HG03060 (cell line): ENCODE data around the gene RGS18.
"Not testable (repeated sequence)": the region's sequence is repeated elsewhere in the genome, so short reads cannot be mapped to it uniquely, and the experiment has no call there.

Experiments
- ATAC-seq: cut with Tn5 transposase; IDR thresholded peaks from one replicate; pipeline ENCODE4 v1.9.1; 2021; ENCODE audit warnings: low read depth, moderate number of reproducible peaks; ENCODE audit not compliant: unreplicated experiment

The RGS18 gene

DNA sequence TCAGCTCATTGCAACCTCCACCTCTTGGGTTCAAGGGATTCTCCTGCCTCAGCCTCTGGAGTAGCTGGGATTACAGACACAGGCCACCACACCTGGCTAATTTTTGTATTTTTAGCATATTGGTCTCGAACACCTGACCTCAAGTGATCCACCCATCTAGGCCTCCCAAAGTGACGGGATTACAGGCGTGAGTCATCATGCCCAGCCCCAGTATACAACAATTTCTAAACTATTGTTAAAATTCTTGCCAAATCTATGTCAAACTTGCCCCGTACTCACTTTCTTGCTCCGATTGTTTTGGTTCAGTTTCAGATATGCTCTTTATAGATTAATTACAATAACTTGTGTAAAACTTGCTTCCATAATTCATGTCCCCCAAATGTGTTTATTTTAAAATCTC lies 4.1 kb downstream of the RGS18 start:
- no peak for ATAC-seq

DNA sequence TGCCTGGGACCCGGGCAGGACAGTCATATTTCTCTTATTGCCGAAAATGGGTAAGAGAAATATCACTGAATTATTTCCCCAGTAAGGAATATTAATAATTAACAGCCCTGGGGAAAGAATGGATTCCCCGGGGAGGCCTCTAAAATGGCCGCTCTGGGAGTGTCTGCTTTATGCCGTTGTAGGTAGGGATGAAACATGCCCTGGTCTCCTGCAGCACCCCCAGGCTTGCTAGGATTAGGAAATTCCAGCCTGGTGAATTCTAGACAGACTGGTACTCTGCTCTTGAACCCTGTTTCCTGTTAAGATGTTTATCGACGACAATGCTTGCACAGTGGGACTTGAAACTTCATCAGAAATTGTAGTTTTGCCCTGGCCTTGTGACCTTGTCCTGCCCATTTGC lies 6.7 kb downstream of the RGS18 start:
- ATAC-seq = not testable (repeated sequence)

DNA sequence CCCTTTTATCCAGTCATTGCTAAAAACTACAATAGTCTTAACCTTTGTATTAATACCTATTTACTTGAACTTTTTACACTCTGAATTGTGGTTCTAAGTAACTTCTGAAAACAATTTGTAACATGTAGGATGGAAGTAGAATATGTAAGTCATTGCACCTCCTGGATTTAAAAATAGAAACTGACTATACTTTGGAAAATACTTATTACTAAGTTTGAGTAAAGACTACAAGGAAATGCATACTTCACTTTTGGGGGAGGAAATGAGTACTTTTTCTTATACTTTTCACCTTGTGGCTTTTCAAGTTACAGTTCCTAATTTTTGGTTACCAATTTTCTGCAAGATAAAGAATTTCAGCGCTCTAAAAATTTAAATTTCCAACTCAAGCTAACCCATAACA lies 8.7 kb downstream of the RGS18 start:
- no peak for ATAC-seq

DNA sequence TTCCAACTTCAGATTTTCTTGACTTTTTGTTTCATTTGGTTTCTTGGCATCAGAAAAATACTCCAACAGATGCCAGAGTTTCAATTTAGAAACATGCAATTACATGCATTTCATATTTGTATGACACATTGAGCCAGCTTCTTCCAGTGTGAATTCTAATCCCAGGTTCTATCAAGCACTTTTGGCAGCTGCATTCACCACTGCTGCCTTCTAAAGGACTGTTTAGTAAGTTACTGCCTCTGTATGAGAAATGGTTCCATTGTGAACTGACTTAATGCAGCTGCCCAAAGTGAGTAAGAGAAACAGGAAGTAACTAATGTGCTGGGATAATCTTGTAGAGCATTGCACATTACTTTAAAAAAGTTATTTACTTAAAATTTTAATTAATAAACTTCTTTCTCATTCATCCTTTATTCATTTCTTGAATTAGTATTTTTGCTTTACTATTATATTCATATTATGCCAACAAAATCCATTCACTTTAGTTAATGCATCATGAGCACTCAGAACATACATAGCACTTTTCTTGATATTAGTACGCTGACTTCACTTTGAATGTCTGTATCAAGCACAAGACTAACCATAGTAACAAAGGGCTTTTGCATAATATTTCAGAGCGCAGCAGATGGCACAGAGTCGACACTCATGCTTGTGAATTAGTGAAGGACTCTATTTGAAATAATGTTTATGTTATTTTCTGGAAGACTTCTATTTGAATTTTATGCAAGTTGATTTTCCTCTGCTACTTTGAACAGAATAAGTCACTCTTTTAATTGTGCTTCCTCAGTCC lies 9.8 kb downstream of the RGS18 start:
- no peak for ATAC-seq

DNA sequence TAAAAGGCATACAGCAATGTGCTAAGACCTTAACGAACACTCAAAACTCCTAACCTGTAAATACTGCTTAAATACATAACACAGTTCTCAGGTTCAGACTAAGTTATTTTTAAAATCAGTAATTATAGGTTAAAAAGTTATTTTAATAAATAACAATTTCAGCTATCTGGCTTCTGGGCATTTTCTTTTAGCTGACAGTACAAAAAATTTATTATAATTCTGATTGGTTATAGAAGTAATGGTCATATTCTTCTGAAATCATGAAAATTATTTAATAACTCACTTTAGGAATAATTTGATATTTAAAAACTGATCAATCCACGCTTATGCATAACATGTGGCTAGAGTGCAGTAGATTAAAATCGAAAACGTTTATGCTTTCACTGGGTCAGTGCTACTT lies 10.7 kb downstream of the RGS18 start:
- no peak for ATAC-seq

DNA sequence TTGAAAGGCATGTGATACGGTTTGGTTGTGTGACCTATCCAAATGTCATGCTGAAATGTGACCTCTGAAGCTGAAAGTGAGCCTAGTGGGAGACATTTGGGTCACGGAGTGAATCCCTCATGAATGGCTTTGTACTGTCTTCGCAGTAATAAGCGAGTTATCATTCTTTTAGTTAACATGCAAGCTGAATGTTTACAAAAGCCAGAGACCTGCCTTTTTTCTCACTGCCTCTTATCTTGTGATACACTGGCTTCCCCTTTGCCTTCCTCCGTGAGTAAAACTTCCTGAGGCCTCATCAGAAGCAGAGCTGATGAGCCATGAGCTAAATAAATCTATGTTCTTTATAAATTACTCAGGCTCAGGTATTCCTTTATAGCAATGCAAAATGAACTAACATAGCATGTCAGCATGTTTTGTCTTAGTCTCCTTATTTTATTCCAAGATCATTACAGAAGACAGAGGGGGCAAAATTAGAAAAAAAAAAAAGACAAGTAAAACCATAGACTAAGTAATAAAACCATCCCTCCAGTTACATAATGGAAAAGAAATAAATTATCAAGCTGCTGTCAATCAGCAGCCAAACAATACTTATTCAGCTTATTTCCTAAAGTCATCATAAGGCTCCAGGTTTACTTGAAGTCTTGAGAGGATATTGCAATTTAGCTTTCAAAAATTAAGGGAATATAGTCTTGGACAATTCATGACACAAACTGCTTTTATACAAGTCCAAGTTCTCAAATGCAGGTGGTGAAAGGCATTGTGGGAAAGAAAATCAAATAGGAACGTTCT lies 12.1 kb downstream of the RGS18 start:
- ATAC-seq = no peak

DNA sequence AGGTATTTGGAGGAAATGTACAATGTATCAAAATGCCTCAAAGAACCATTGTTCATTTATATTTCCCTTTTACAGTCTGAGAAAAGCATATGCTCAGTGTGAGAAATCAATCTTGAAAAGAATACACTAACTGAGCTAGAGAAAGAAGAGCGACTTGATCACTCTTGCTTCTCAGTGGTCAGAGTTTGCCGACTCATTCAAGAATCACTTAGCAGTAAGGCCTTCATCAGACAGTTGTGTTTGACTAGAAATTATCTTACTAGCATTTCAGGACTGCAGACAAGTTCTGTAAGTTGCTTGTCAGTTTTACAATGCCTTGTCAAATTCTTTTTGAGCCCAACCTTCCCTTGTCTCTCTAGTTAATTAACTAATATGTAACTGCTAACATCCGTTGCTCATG lies 12.9 kb downstream of the RGS18 start:
- no peak for ATAC-seq

DNA sequence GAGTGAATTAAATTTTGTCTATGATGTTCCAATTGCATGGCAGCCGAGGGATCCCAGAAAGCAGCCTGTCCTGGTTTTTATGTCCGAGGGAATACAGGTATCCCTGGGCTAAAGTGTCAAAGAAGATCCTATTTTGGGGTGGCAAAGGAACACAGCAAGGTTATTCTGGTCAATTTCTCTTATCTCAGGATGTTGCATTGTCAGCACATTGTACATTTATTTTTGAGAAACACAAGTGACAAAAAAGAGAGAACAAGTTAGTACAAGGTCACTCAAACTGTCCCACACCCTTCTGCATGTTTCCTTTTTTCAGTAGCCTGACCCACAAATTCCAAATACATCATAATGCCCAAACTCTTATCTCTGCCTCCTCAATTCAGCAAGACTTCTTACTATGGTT lies 17.7 kb downstream of the RGS18 start:
- ATAC-seq = no peak

DNA sequence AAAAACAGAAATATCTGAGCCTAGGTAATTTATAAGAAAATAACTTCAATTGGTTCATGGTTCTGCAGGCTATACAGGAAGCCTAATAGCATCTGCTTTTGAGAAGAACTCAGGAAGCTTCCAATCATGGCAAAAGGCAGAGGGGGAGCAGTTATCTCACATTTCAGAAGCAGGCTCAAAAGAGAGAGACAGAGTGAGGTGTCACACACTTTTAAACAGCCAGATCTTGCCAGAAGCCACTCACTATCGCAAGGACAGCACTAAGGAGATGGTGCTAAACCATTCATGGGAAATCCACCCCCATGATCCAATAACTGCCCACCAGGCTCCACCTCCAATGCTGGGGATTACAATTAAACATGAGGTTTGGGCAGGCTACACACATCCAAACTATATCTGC lies 25.5 kb downstream of the RGS18 start:
- ATAC-seq = no peak

DNA sequence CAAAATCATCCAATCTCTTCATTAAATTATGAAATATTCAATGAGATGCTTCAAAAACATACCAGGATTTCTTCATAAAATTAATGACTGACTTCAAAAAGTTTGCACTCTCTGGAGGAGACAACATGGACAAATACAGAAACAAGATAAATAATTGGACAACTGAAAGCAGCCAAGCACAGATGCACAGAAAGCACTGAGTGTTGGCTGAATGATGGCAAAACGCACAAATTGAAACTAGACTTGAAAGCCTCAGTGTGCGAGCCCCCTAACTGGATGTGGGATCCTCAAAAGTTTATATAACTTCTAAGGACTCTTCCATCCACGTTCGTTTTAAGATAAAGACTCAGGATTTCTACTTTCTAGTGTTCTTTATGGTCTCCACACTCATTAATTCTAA lies 27.9 kb downstream of the RGS18 start:
- ATAC-seq = no peak

DNA sequence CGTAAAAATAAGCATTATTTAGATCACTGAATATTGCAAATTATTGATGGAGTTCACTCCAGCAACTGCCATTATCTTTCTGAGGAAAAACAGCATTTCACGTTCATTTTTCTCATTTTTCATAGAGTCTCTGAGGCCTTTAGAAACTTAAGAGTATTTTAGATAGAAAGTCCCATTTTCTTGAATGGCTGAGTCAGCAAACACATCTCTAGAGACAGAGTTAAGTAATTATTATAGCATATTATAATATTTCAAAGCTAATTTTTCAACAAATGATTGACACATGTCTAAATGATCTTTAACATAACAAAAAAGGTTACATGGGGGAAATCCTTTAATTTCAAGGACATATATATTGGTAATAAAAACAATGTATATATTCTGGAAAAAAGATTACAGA lies 31.8 kb downstream of the RGS18 start:
- ATAC-seq = no peak

DNA sequence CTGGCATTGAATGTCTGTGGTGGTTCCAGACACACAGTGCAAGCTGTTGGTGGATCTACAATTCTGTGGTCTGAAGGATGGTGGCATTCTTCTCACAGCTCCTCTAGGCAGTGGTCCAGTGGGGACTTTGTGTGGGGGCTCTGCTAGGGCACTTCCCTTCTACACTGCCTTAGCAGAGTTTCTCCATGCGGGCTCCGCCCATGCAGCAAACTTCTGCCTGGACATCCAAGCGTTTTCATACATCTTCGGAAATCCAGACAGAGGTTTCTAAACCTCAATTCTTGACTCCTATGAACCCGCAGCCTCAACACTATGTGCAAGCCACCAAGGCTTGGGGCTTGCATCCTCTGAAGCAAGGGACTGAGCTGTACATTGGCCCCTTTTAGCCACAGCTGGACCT lies 43.0 kb downstream of the RGS18 start:
- ATAC-seq = no peak

DNA sequence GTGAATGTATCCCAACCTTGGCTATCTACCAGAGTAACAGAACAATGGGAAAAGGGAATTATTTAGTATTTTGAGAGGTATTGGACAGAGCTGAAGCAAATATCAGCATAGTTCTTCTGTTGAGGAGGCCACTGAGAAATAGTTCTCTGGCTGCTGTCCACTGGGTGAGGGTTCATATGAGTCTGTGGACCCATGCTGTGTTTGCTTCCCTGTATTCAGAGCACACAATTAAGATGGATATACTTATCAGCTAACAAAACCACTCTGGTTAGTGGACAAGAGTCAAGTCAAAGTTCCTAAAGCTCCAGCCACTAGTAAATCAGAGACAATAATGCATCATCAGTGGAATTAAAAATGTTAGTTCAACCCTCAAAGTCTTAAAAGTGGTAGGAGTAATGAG lies 66.1 kb downstream of the RGS18 start:
- ATAC-seq = no peak

DNA sequence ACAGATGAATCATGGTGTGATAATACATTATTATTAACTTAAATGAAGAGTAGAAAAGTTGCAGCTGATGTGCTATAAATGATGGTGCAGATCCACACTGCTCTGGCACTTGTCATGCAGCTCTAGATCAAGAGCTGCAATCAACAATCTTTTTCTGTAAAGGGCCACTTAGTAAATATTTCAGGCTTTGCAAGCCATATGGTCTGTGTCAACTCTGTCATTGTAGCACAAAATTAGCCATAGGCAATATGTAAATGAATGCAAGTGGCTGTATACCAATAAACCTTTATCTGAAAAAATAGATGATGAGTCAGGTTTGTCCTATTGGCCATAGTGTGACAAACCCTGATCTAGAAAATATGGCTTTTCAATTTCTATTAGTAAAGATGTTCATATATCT lies 66.6 kb downstream of the RGS18 start:
- ATAC-seq = no peak

DNA sequence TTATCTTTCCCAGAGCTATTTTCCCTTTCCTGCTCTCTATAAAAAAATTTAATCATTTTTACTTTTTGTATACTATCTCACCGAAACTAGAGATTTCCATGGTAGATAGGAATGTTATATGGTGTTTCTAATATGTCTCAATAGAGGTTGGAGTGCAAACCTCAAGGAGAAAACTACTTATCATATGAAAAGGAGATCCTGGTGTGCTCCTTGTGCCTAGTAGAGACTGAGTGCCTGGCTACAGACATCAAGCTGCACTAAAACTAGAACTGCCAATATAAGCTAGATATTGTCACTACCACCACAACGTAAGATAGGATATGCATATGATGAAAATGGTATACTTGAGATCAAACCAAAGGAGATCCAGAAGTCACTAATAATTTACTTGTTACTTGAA lies 67.0 kb downstream of the RGS18 start:
- no peak for ATAC-seq

DNA sequence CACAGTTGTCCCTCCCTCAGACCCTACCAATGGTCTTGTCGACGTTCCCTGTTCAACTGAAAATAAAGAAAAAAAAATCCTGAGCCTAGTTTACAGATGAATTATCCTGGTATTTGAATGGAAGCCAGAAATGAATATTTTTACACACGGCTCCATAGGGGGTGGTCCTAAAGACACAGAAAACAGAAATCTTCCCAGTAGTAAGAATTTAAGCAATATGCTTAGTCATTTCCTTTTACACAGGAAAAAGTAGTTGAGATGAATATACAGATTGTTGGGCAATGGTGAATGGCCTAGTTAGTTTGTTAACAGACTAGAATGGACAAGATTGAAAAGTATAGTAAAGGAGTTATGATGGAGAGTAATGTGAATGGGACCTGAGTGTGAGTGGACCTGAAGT lies 67.4 kb downstream of the RGS18 start:
- ATAC-seq = no peak

DNA sequence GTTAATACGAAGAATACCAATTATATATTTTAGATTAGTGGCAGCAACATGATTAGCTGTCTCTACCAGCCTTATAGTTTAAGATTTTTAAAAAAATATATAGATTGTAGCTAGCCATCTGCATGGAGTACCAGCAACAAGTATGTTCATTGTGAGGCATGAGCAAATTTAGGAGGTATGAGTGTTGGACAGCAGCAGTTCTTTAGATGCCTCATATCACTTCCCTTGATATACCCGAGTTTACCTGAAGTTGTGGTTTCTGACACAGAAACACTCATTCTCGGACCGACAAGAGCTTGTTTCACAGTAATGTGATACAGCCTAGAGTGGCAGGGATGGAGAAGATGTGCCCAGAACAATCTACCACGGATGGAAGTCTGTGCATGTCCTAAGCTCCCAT lies 69.1 kb downstream of the RGS18 start:
- no peak for ATAC-seq

DNA sequence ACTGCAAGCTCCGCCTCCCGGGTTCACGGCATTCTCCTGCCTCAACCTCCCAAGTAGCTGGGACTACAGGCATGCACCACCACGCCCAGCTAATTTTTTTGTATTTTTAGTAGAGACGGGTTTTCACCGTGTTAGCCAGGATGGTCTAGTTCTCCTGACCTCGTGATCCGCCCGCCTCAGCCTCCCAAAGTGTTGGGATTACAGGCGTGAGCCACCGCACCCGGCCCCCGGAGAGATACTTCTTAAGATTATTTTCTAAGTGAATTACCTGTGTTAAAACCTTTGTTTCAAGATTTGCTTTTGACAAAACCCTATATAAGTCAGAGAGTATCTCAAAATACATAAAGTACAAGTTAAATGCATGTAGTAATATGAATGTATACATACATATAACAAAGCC lies 69.7 kb downstream of the RGS18 start:
- ATAC-seq = not testable (repeated sequence)

DNA sequence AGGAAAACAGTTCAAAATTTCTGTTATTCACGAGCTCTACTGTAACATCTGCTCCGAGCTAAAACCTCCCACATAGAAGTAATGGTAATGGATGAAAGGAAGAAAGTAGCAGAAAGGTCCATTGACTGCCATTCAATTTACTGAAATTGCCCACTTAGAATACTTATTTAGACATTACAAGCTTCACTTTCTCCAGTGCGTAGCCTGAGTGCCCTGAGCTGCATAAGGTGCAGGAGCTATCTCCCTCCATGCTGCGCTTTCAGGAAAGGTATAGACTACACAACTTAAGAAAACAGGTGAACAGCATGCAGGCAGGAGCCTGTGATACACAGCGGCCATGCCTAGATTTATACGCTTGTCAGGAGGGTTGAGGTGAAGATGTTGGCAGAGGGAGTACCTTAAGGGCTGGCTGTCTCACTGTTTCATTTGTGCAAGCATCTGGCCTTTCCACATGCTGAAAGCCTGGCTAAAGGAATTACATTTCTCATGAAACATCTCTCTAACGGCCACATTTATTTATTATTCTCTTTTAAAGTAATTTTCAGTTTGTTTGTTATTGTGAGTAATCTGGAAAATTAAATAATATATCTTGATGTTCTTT lies 74.7 kb downstream of the RGS18 start:
- no peak for ATAC-seq

DNA sequence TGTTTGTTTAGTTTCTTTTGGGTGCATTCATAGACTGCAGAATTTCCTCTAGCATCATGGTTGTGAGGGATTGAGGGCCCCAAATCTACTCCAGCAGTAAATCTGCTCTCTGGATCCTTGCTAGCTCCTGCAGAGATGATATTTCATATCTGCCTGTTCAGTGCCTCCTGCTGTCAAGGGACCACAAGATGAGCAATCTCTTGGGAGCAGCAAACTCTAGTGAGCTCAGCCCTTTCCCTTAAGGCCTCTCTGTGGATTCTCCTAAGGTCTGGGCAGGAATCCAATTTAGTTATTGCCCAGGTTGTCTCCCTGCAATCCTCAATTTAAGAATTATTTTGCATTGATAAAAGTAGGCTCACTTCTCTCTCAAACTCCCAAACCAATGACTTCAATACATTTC lies 76.9 kb downstream of the RGS18 start:
- no peak for ATAC-seq
